ENCODE results near the gene MRPL44.
A peak's percentile ranks its signal among the peaks of the same experiment; 100 is the strongest.
"Not testable (repeated sequence)": the region's sequence is repeated elsewhere in the genome, so short reads cannot be mapped to it uniquely, and the experiment has no call there.

MRPL44 gene

GRCh38 chr2:223937535-223937934 lies 19.7 kb upstream of the MRPL44 start:
- H3K4me3 ChIP-seq (ENCODE audit: insufficient read depth in 1 of 2, low read depth in 1 of 2, low read length in 2 of 2), result no peak overlapping the region
- no peak overlapping the region for H4K91ac ChIP-seq (ENCODE audit: low read length)
- H2BK15ac ChIP-seq (ENCODE audit: low read depth, poor library complexity, severe bottlenecking), result no peak overlapping the region
- H3K27ac ChIP-seq (ENCODE audit: low read length, poor library complexity, severe bottlenecking), result no peak overlapping the region
- DNase-seq, result no peak
- no peak overlapping the region for H3K23ac ChIP-seq (ENCODE audit: low read length in 2 of 2)
- peaks cover 14% of the 10 kb centered on the region for H3K4me1 ChIP-seq (ENCODE audit: control insufficient read depth, insufficient read depth, low read depth, low read length)
- peak overlapping the region; percentile 14 for H3K9ac ChIP-seq (ENCODE audit: low read length)
- H3K27me3 ChIP-seq (ENCODE audit: control insufficient read depth in 1 of 2, insufficient read depth in 1 of 2, low read length in 2 of 2), result no peaks in the 10 kb centered on the region
- no peak overlapping the region for H3K4ac ChIP-seq (ENCODE audit: low read depth in 1 of 2, low read length in 2 of 2)
- no peak overlapping the region for H3K14ac ChIP-seq (ENCODE audit: low read length in 2 of 2)
- H3K18ac ChIP-seq (ENCODE audit: low read depth in 1 of 2, low read length in 2 of 2), result no peak overlapping the region
- H2AFZ ChIP-seq (ENCODE audit: low read depth, low read length), result no peak overlapping the region
- no peak overlapping the region for H2BK12ac ChIP-seq (ENCODE audit: low read length in 2 of 2)
- no peak overlapping the region for H4K8ac ChIP-seq (ENCODE audit: low read length)
- no peak overlapping the region for H2BK120ac ChIP-seq (ENCODE audit: low read depth, low read length)
- no CpG with 5 or more reads among the region's 1 CpG for WGBS
- H3K36me3 ChIP-seq (ENCODE audit: control insufficient read depth in 1 of 2, insufficient read depth in 2 of 2, low read depth in 1 of 2, low read length in 2 of 2), result peaks cover 0 to 2% of the 10 kb centered on the region in 2 experiments
- H3K79me1 ChIP-seq (replicated peaks; ENCODE audit: low read length, poor library complexity, severe bottlenecking), result peaks cover 8% of the 10 kb centered on the region
- H3K9me3 ChIP-seq (ENCODE audit: control insufficient read depth, low read length), result peaks cover 3% of the 10 kb centered on the region
- H2AK5ac ChIP-seq (ENCODE audit: low read length, severe bottlenecking), result no peak overlapping the region
- no peak overlapping the region for H2BK5ac ChIP-seq (ENCODE audit: low read depth, low read length, poor library complexity, severe bottlenecking)
- H3K4me2 ChIP-seq (ENCODE audit: low read length, poor library complexity, severe bottlenecking), result no peak overlapping the region

- WGBS, result 82% methylated on average over 2 of the region's 2 CpGs
- not testable (repeated sequence) for H3K4ac ChIP-seq (ENCODE audit: low read depth in 1 of 2, low read length in 2 of 2); H3K36me3 ChIP-seq (ENCODE audit: control insufficient read depth in 1 of 2, insufficient read depth in 2 of 2, low read depth in 1 of 2, low read length in 2 of 2); H2AK5ac ChIP-seq (ENCODE audit: low read length, severe bottlenecking); H4K91ac ChIP-seq (ENCODE audit: low read length); H3K18ac ChIP-seq (ENCODE audit: low read depth in 1 of 2, low read length in 2 of 2); H4K8ac ChIP-seq (ENCODE audit: low read length); H2AFZ ChIP-seq (ENCODE audit: low read depth, low read length); H3K9me3 ChIP-seq (ENCODE audit: control insufficient read depth, low read length); H3K27ac ChIP-seq (ENCODE audit: low read length, poor library complexity, severe bottlenecking); H2BK5ac ChIP-seq (ENCODE audit: low read depth, low read length, poor library complexity, severe bottlenecking); H3K9ac ChIP-seq (ENCODE audit: low read length); H3K27me3 ChIP-seq (ENCODE audit: control insufficient read depth in 1 of 2, insufficient read depth in 1 of 2, low read length in 2 of 2); H2BK12ac ChIP-seq (ENCODE audit: low read length in 2 of 2); H3K4me3 ChIP-seq (ENCODE audit: insufficient read depth in 1 of 2, low read depth in 1 of 2, low read length in 2 of 2); H2BK15ac ChIP-seq (ENCODE audit: low read depth, poor library complexity, severe bottlenecking); H2BK120ac ChIP-seq (ENCODE audit: low read depth, low read length); H3K23ac ChIP-seq (ENCODE audit: low read length in 2 of 2); H3K79me1 ChIP-seq (replicated peaks; ENCODE audit: low read length, poor library complexity, severe bottlenecking); H3K14ac ChIP-seq (ENCODE audit: low read length in 2 of 2); H3K4me2 ChIP-seq (ENCODE audit: low read length, poor library complexity, severe bottlenecking)
- peaks cover 12% of the 10 kb centered on the region for H3K4me1 ChIP-seq (ENCODE audit: control insufficient read depth, insufficient read depth, low read depth, low read length)
- DNase-seq, result peak; percentile 53
Measured at GRCh38 chr2:223939438-223939837, 17.8 kb upstream of the MRPL44 start.

- peak overlapping the region; percentile 51 for H3K4me2 ChIP-seq (ENCODE audit: low read length, poor library complexity, severe bottlenecking)
- H3K27me3 ChIP-seq (ENCODE audit: control insufficient read depth in 1 of 2, insufficient read depth in 1 of 2, low read length in 2 of 2), result no peaks in the 10 kb centered on the region
- H4K91ac ChIP-seq (ENCODE audit: low read length), result no peak overlapping the region
- no peak overlapping the region for H2BK15ac ChIP-seq (ENCODE audit: low read depth, poor library complexity, severe bottlenecking)
- H3K9ac ChIP-seq (ENCODE audit: low read length), result peak overlapping the region; percentile 42
- peak; percentile 45 for DNase-seq
- H3K27ac ChIP-seq (ENCODE audit: low read length, poor library complexity, severe bottlenecking), result peak overlapping the region; percentile 69
- no peak overlapping the region for H3K18ac ChIP-seq (ENCODE audit: low read depth in 1 of 2, low read length in 2 of 2)
- peak overlapping the region in 1 of 2 experiments; percentile 72 for H3K23ac ChIP-seq (ENCODE audit: low read length in 2 of 2)
- no peak overlapping the region for H3K4ac ChIP-seq (ENCODE audit: low read depth in 1 of 2, low read length in 2 of 2)
- no peak overlapping the region for H4K8ac ChIP-seq (ENCODE audit: low read length)
- H2BK120ac ChIP-seq (ENCODE audit: low read depth, low read length), result no peak overlapping the region
- peaks cover 6% of the 10 kb centered on the region for H3K79me1 ChIP-seq (replicated peaks; ENCODE audit: low read length, poor library complexity, severe bottlenecking)
- H3K14ac ChIP-seq (ENCODE audit: low read length in 2 of 2), result no peak overlapping the region
- H2BK12ac ChIP-seq (ENCODE audit: low read length in 2 of 2), result no peak overlapping the region
- peaks cover 8% of the 10 kb centered on the region for H3K4me1 ChIP-seq (ENCODE audit: control insufficient read depth, insufficient read depth, low read depth, low read length)
- peaks cover 3% of the 10 kb centered on the region for H3K9me3 ChIP-seq (ENCODE audit: control insufficient read depth, low read length)
- H2AFZ ChIP-seq (ENCODE audit: low read depth, low read length), result no peak overlapping the region
- peak overlapping the region; percentile 71 for H2AK5ac ChIP-seq (ENCODE audit: low read length, severe bottlenecking)
- no peak overlapping the region for H2BK5ac ChIP-seq (ENCODE audit: low read depth, low read length, poor library complexity, severe bottlenecking)
- WGBS, result 62% methylated on average over 12 of the region's 12 CpGs
- peak overlapping the region in 1 of 2 experiments; percentile 62 for H3K4me3 ChIP-seq (ENCODE audit: insufficient read depth in 1 of 2, low read depth in 1 of 2, low read length in 2 of 2)
- peaks cover 0 to 2% of the 10 kb centered on the region in 2 experiments for H3K36me3 ChIP-seq (ENCODE audit: control insufficient read depth in 1 of 2, insufficient read depth in 2 of 2, low read depth in 1 of 2, low read length in 2 of 2)
Measured at GRCh38 chr2:223941579-223942277, 15.5 kb upstream of the MRPL44 start.

- WGBS, result 88% methylated on average over 1 of the region's 1 CpG
Measured at GRCh38 chr2:223943135-223943534, 14.1 kb upstream of the MRPL44 start.

More at GRCh38 chr2:223943135-223943534, 14.1 kb upstream of the MRPL44 start:
- no peak overlapping the region for H2BK15ac ChIP-seq (ENCODE audit: low read depth, poor library complexity, severe bottlenecking)
- no peak overlapping the region for H3K18ac ChIP-seq (ENCODE audit: low read depth in 1 of 2, low read length in 2 of 2)
- H3K23ac ChIP-seq (ENCODE audit: low read length in 2 of 2), result peak overlapping the region in 1 of 2 experiments; percentile 53
- no peak overlapping the region for H4K91ac ChIP-seq (ENCODE audit: low read length)
- peak overlapping the region; percentile 97 for H3K9ac ChIP-seq (ENCODE audit: low read length)
- no peak overlapping the region for H2BK120ac ChIP-seq (ENCODE audit: low read depth, low read length)
- no peak overlapping the region for H2BK5ac ChIP-seq (ENCODE audit: low read depth, low read length, poor library complexity, severe bottlenecking)
- H3K4ac ChIP-seq (ENCODE audit: low read depth in 1 of 2, low read length in 2 of 2), result no peak overlapping the region
- H3K4me2 ChIP-seq (ENCODE audit: low read length, poor library complexity, severe bottlenecking), result peak overlapping the region; percentile 93
- H2AFZ ChIP-seq (ENCODE audit: low read depth, low read length), result no peak overlapping the region
- no peak overlapping the region for H3K14ac ChIP-seq (ENCODE audit: low read length in 2 of 2)
- H4K8ac ChIP-seq (ENCODE audit: low read length), result no peak overlapping the region
- peak overlapping the region; percentile 58 for H3K27ac ChIP-seq (ENCODE audit: low read length, poor library complexity, severe bottlenecking)
- peak overlapping the region; percentile 61 for H2AK5ac ChIP-seq (ENCODE audit: low read length, severe bottlenecking)
- peak overlapping the region in 1 of 2 experiments; percentile 96 for H3K4me3 ChIP-seq (ENCODE audit: insufficient read depth in 1 of 2, low read depth in 1 of 2, low read length in 2 of 2)
- peaks cover 3% of the 10 kb centered on the region for H3K9me3 ChIP-seq (ENCODE audit: control insufficient read depth, low read length)
- H3K79me1 ChIP-seq (replicated peaks; ENCODE audit: low read length, poor library complexity, severe bottlenecking), result peaks cover 6% of the 10 kb centered on the region
- no peak overlapping the region for H2BK12ac ChIP-seq (ENCODE audit: low read length in 2 of 2)
- no peak for DNase-seq
- H3K36me3 ChIP-seq (ENCODE audit: control insufficient read depth in 1 of 2, insufficient read depth in 2 of 2, low read depth in 1 of 2, low read length in 2 of 2), result peaks cover 0 to 2% of the 10 kb centered on the region in 2 experiments
- H3K27me3 ChIP-seq (ENCODE audit: control insufficient read depth in 1 of 2, insufficient read depth in 1 of 2, low read length in 2 of 2), result no peaks in the 10 kb centered on the region
- peaks cover 8% of the 10 kb centered on the region for H3K4me1 ChIP-seq (ENCODE audit: control insufficient read depth, insufficient read depth, low read depth, low read length)
